Vagina (tissue), 2 donors: ENCODE data around the gene MUCL3. TPM values are rescaled to one million over a fixed set of nuclear protein-coding genes. Genes with fewer than 3 reads are reported as not detected.
"Not testable (repeated sequence)": the region's sequence is repeated elsewhere in the genome, so short reads cannot be mapped to it uniquely, and the experiment has no call there.

ENCODE experiments used
- DNase-seq, 2 donors: peaks; one replicate each; pipeline ENCODE4 v3.0.0-alpha.2; 2017; ENCODE audit errors: extremely low spot score in 2 of 2
- H3K27ac ChIP-seq: fragments of 200-600 bp; sonication (generic); one replicate; pipeline ENCODE4 v1.5.1; 2019
- H3K27me3 ChIP-seq: fragments of 200-600 bp; sonication (generic); one replicate; pipeline ENCODE4 v1.5.1; 2019
- H3K36me3 ChIP-seq, 2 donors: fragments of 200-600 bp; sonication (generic); one replicate each; pipeline ENCODE4 v1.5.1; 2017 to 2019
- H3K4me1 ChIP-seq: fragments of 200-600 bp; sonication (generic); one replicate; pipeline ENCODE4 v1.5.1; 2019
- H3K4me3 ChIP-seq, 2 donors: fragments of 200-600 bp; sonication (generic); 1 replicate in 1 of 2; 2 replicates in 1 of 2; pipeline ENCODE4 v1.5.1; 2016 to 2019
- H3K9me3 ChIP-seq: fragments of 200-600 bp; sonication (generic); one replicate; pipeline ENCODE4 v1.5.1; 2019
- POLR2A ChIP-seq, 2 donors: fragments of 450-650 bp; IDR thresholded peaks; one replicate each; pipeline ENCODE4 v1.6.1; 2017; ENCODE audit warnings: antibody characterized with exemption in 2 of 2, mild to moderate bottlenecking in 2 of 2, moderate library complexity in 2 of 2
- POLR2AphosphoS5 ChIP-seq, 2 donors: sonication (generic); formaldehyde crosslinking; IDR thresholded peaks; one replicate each; pipeline ENCODE4 v1.9.0; 2017; ENCODE audit warnings: antibody characterized with exemption in 2 of 2, mild to moderate bottlenecking in 2 of 2, low read depth in 1 of 2; ENCODE audit not compliant: insufficient read depth in 1 of 2
- intact Hi-C: fragments of 100-400 bp; cut with DNase I; formaldehyde crosslinking; loops from one replicate; pipeline ENCODE4 v1.15.1; 2023
- total RNA-seq: library from RNA; depleted of rRNA; stranded (reverse); fragments of >200 nt; gene quantifications from one replicate; pipeline ENCODE4 v1.2.3, GENCODE V29; 2016
- TF ChIP-seq, protein P1 (sequence below), 3 experiments: fragments of 450-650 bp in 2 of 3; fragments of 200-600 bp in 1 of 3; sonication (generic) in 1 of 3; IDR thresholded peaks; one replicate each; pipeline ENCODE4 v1.5.1; 2017 to 2019; ENCODE audit warnings: antibody characterized with exemption in 3 of 3, mild to moderate bottlenecking in 2 of 3, moderate library complexity in 2 of 3

MUCL3 gene
- total RNA-seq, 1 donor from 2014 or later = 0.49 TPM

DNA sequence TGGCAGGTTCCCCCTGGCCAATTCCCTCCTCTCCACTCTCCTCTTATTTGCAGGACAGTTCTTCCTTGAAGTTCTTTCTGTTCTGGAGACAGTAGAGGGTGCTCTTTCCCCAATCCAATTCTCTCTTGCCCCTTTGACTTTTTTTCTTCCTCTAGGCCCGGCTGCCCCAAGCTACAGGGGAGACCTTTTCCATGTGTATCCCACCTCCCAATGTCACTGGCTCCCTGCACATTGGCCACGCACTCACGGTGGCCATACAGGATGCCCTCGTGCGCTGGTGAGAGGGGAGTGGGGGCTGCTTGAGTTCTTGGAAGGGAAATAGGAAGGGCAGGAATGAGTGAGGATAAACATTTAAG, 25.2 kb upstream of the MUCL3 start:
- peak in 1 of 2 donors; percentile 33 for TF ChIP-seq POLR2AphosphoS5 (IDR thresholded peaks at IDR 0.05; ENCODE audit: insufficient read depth in 1 of 2, low read depth in 1 of 2)
- TF ChIP-seq POLR2A (IDR thresholded peaks at IDR 0.05) = no peak
- TF ChIP-seq, protein P1, sequence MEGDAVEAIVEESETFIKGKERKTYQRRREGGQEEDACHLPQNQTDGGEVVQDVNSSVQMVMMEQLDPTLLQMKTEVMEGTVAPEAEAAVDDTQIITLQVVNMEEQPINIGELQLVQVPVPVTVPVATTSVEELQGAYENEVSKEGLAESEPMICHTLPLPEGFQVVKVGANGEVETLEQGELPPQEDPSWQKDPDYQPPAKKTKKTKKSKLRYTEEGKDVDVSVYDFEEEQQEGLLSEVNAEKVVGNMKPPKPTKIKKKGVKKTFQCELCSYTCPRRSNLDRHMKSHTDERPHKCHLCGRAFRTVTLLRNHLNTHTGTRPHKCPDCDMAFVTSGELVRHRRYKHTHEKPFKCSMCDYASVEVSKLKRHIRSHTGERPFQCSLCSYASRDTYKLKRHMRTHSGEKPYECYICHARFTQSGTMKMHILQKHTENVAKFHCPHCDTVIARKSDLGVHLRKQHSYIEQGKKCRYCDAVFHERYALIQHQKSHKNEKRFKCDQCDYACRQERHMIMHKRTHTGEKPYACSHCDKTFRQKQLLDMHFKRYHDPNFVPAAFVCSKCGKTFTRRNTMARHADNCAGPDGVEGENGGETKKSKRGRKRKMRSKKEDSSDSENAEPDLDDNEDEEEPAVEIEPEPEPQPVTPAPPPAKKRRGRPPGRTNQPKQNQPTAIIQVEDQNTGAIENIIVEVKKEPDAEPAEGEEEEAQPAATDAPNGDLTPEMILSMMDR (IDR thresholded peaks at IDR 0.05) = peak; percentile 33 to 55 (median 39)
- Histone ChIP-seq H3K36me3 (peaks cover 0 to 27% of the 10 kb centered on the region in 2 donors), H3K27ac (peak overlapping the region; percentile 94), H3K9me3 (no peaks in the 10 kb centered on the region), H3K4me3 (peak overlapping the region in 1 of 2 donors; percentile 56), H3K27me3 (no peaks in the 10 kb centered on the region), H3K4me1 (peaks cover 26% of the 10 kb centered on the region)
- no peak for DNase-seq
- intact Hi-C loops = no loop called here

DNA sequence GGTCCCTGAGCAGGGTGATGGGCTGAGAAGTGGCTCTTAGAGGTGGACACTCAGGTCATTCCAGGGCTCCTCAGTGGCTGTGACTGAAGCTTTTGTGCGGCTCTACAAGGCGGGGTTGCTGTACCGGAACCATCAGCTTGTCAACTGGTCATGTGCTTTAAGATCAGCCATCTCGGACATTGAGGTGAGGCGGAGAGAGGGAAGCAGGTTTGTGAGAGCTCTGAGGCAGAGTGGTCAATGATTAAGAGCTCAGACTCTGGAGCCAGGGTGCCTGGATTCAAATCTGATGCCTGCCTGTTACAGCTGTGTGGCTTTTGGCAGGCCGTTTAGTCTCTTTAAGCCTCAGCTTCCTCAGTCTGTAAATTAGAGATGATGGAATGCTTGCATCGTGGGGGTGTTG, 23.7 kb upstream of the MUCL3 start:
- no peak overlapping the region for H3K4me3 ChIP-seq
- intact Hi-C loops = no loop called here
- no peak for DNase-seq
- H3K4me1 ChIP-seq = peaks cover 26% of the 10 kb centered on the region
- H3K9me3 ChIP-seq = no peaks in the 10 kb centered on the region
- H3K36me3 ChIP-seq = peaks cover 0 to 29% of the 10 kb centered on the region in 2 donors
- H3K27ac ChIP-seq = no peak overlapping the region
- no peaks in the 10 kb centered on the region for H3K27me3 ChIP-seq
- TF ChIP-seq POLR2AphosphoS5 (IDR thresholded peaks at IDR 0.05; ENCODE audit: insufficient read depth in 1 of 2, low read depth in 1 of 2) (no peak), POLR2A (IDR thresholded peaks at IDR 0.05) (no peak)
- TF ChIP-seq, protein P1 (IDR thresholded peaks at IDR 0.05) = no peak

DNA sequence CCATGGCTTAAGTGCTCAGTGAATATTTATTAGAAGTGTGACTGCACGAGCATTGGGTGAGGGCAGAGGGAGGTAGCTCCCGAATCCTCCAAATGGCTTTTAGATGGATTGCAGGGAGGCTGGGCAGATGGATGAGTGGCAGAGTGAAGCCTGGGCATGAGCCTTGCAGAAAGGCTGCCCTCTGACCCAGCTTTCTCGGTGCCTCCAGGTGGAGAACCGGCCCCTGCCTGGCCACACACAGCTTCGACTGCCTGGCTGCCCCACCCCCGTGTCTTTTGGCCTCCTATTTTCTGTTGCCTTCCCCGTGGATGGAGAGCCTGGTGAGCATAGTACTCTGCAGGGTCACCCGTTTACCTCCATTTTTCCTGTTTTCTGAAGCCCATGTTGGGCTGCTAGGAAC, 23.3 kb upstream of the MUCL3 start:
- Histone ChIP-seq H3K36me3 (peaks cover 0 to 33% of the 10 kb centered on the region in 2 donors), H3K4me1 (peaks cover 26% of the 10 kb centered on the region), H3K9me3 (no peaks in the 10 kb centered on the region), H3K27ac (no peak overlapping the region), H3K4me3 (no peak overlapping the region), H3K27me3 (no peaks in the 10 kb centered on the region)
- DNase-seq = no peak
- intact Hi-C loops = no loop called here
- TF ChIP-seq POLR2AphosphoS5 (IDR thresholded peaks at IDR 0.05; ENCODE audit: insufficient read depth in 1 of 2, low read depth in 1 of 2) (no peak), POLR2A (IDR thresholded peaks at IDR 0.05) (no peak)
- TF ChIP-seq, protein P1 (IDR thresholded peaks at IDR 0.05) = no peak

- no peaks in the 10 kb centered on the region for H3K9me3 ChIP-seq
- no peak overlapping the region for H3K27ac ChIP-seq
- peaks cover 0 to 43% of the 10 kb centered on the region in 2 donors for H3K36me3 ChIP-seq
- no peak overlapping the region for H3K4me3 ChIP-seq
- TF ChIP-seq, protein P1 (IDR thresholded peaks at IDR 0.05) = no peak
- TF ChIP-seq POLR2AphosphoS5 (IDR thresholded peaks at IDR 0.05; ENCODE audit: insufficient read depth in 1 of 2, low read depth in 1 of 2) (no peak), POLR2A (IDR thresholded peaks at IDR 0.05) (no peak)
- intact Hi-C loops = no loop called here
- no peak for DNase-seq
- peaks cover 19% of the 10 kb centered on the region for H3K4me1 ChIP-seq
- no peaks in the 10 kb centered on the region for H3K27me3 ChIP-seq
These were observed 22.1 kb upstream of the MUCL3 start for GRCh38 chr6:30918670-30919069.

DNA sequence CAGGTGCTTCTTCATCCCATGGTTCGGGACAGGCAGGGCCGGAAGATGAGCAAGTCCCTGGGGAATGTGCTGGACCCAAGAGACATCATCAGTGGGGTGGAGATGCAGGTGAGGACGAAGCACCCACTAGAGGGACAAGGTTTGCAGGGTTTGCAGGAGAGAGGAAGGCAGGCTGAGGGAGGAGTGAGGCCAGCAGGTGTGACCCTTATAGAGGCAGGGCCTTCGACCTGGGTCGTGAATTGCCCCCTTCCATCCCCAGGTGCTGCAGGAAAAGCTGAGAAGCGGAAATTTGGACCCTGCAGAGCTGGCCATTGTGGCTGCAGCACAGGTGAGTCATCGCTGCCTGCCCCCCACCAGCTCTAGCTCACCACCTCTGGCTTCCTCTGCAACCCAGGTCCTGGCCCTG, 18.3 kb upstream of the MUCL3 start:
- DNase-seq = no peak
- intact Hi-C loops = loop anchor here (5.0 kb wide), 1 partner anchor 145 kb away; no protein-coding TSS in a partner anchor
- H3K27me3 ChIP-seq = no peaks in the 10 kb centered on the region
- TF ChIP-seq, protein P1 (IDR thresholded peaks at IDR 0.05) = no peak
- TF ChIP-seq POLR2AphosphoS5 (IDR thresholded peaks at IDR 0.05; ENCODE audit: insufficient read depth in 1 of 2, low read depth in 1 of 2) = no peak
- TF ChIP-seq POLR2A (IDR thresholded peaks at IDR 0.05) = no peak
- H3K4me3 ChIP-seq = no peak overlapping the region
- H3K9me3 ChIP-seq = no peaks in the 10 kb centered on the region
- H3K4me1 ChIP-seq = no peaks in the 10 kb centered on the region
- H3K36me3 ChIP-seq = peaks cover 0 to 65% of the 10 kb centered on the region in 2 donors
- H3K27ac ChIP-seq = no peak overlapping the region

- H3K4me1 ChIP-seq, H3K27ac ChIP-seq, DNase-seq, H3K27me3 ChIP-seq, H3K4me3 ChIP-seq, H3K9me3 ChIP-seq: not testable (repeated sequence)
- intact Hi-C loops = loop anchor here (5.0 kb wide), 1 partner anchor 143 kb away; no protein-coding TSS in a partner anchor
- H3K36me3 ChIP-seq = peaks cover 0 to 61% of the 10 kb centered on the region in 2 donors
These were observed 16.6 kb upstream of the MUCL3 start for GRCh38 chr6:30924040-30924627.
